GM12878 (cell line): ENCODE data around the gene ABCC1. TPM values are rescaled to one million over a fixed set of nuclear protein-coding genes. Genes with fewer than 3 reads are reported as not detected.

Source experiments
- ATAC-seq: fragments of 200-7000 bp; cut with Tn5 transposase; 3 replicates; pipeline ENCODE4 v1.9.1; 2020; ENCODE audit warnings: mild to moderate bottlenecking, moderate library complexity
- BruUV-seq: library from RNA; stranded (reverse); fragments of 400-500 nt; replicated peaks from 2 replicates; lab custom pipeline; 2021; lab: Mats Ljungman, UMichigan
- CTCF ChIA-PET: fragments of 300-600 bp; sonication (Branson Sonifier 250); formaldehyde crosslinking; extraction: SDS; loops from one replicate; lab custom pipeline; 2021; ENCODE audit warnings: inconsistent platforms; lab: Yijun Ruan, JAX
- POLR2A ChIA-PET: fragments of 350-600 bp; formaldehyde crosslinking; extraction: SDS; loops from one replicate; lab custom pipeline; 2021; ENCODE audit warnings: inconsistent platforms; lab: Charles Lee
- RAD21 ChIA-PET: fragments of 300-600 bp; sonication (Branson Sonifier 250); formaldehyde crosslinking; loops from one replicate; lab custom pipeline; 2023; ENCODE audit warnings: antibody characterized with exemption; ENCODE audit not compliant: unreplicated experiment; lab: Charles Lee
- SMC1A ChIA-PET: fragments of 300-600 bp; sonication (Branson Sonifier 250); formaldehyde crosslinking; loops from one replicate; lab custom pipeline; 2023; ENCODE audit not compliant: unreplicated experiment, uncharacterized antibody; lab: Charles Lee
- DNase-seq: peaks from one replicate; pipeline ENCODE4 v3.0.0-alpha.2; 2011; ENCODE audit warnings: low read depth, low spot score
- FAIRE-seq: peaks from 3 replicates; lab custom pipeline; 2011; peaks lifted over from hg19 to GRCh38; lab: Jason Lieb, UNC
- H2AFZ ChIP-seq: 2 replicates; pipeline ENCODE4 v1.6.0; 2011; ENCODE audit warnings: low read depth, low read length, control low read depth; ENCODE audit not compliant: control insufficient read depth
- H3K27ac ChIP-seq: 2 replicates; pipeline ENCODE4 v1.5.1; 2011; ENCODE audit warnings: control low read depth; ENCODE audit not compliant: control insufficient read depth, insufficient read depth
- H3K27me3 ChIP-seq, 2 experiments: replicated peaks in 1 of 2; 2 replicates each; pipeline versions ENCODE4 v1.6.0 to v1.6.1; 2011; ENCODE audit warnings: low read length in 1 of 2; ENCODE audit not compliant: control insufficient read depth in 2 of 2, insufficient read depth in 2 of 2
- H3K36me3 ChIP-seq, 2 experiments: 2 replicates each; pipeline ENCODE4 v1.5.1; 2011; ENCODE audit warnings: low read length in 1 of 2; ENCODE audit not compliant: control insufficient read depth in 2 of 2, insufficient read depth in 2 of 2
- H3K4me1 ChIP-seq: 2 replicates; pipeline ENCODE4 v1.6.1; 2011; ENCODE audit warnings: mild to moderate bottlenecking, low read length, moderate library complexity, mixed read lengths; ENCODE audit not compliant: control insufficient read depth, insufficient read depth
- H3K4me2 ChIP-seq: 2 replicates; pipeline ENCODE4 v1.6.0; 2011; ENCODE audit warnings: control low read depth; ENCODE audit not compliant: control insufficient read depth, insufficient read depth
- H3K4me3 ChIP-seq: fragments of 200-600 bp; sonication (generic); 2 replicates; pipeline ENCODE4 v1.5.1; 2016
- H3K79me2 ChIP-seq: 2 replicates; pipeline ENCODE4 v1.6.0; 2011; ENCODE audit warnings: low read length; ENCODE audit not compliant: control insufficient read depth, insufficient read depth
- H3K9ac ChIP-seq: 2 replicates; pipeline ENCODE4 v1.8.0; 2011; ENCODE audit warnings: low read length, control low read depth, mixed read lengths; ENCODE audit not compliant: control insufficient read depth, insufficient read depth
- H3K9me3 ChIP-seq: replicated peaks from 3 replicates; pipeline ENCODE4 v1.5.1; 2011; ENCODE audit warnings: mild to moderate bottlenecking, low read length; ENCODE audit not compliant: control insufficient read depth, insufficient read depth
- H4K20me1 ChIP-seq: 2 replicates; pipeline ENCODE4 v1.6.0; 2011; ENCODE audit not compliant: control insufficient read depth, insufficient read depth
- GABPA ChIP-seq: IDR thresholded peaks from 2 replicates; pipeline ENCODE4 v1.6.1; 2014; ENCODE audit warnings: antibody characterized with exemption, low read depth, mild to moderate bottlenecking, inconsistent platforms
- KAT2A ChIP-seq: conservative IDR thresholded peaks from 2 replicates; pipeline ENCODE4 v1.6.1; 2011; ENCODE audit warnings: low read depth, low read length; ENCODE audit not compliant: control insufficient read depth
- KDM1A ChIP-seq: fragments of 200-600 bp; sonication (generic); IDR thresholded peaks from 2 replicates; pipeline ENCODE4 v1.6.1; 2016; ENCODE audit warnings: borderline replicate concordance
- MEF2A ChIP-seq: IDR thresholded peaks from 2 replicates; pipeline ENCODE4 v1.6.1; 2011; ENCODE audit warnings: low read depth, mild to moderate bottlenecking, low read length, moderate library complexity; ENCODE audit not compliant: insufficient read depth
- POLR2A ChIP-seq: IDR thresholded peaks from 2 replicates; pipeline ENCODE4 v1.6.1; 2011; ENCODE audit warnings: low read depth, mild to moderate bottlenecking, low read length
- SREBF2 ChIP-seq: IDR thresholded peaks from 2 replicates; pipeline ENCODE4 v1.6.1; 2012; ENCODE audit warnings: mild to moderate bottlenecking, low read length
- WRNIP1 ChIP-seq: IDR thresholded peaks from 2 replicates; pipeline ENCODE4 v1.6.1; 2011; ENCODE audit warnings: low read depth, low read length, improper control_type of control experiment, borderline replicate concordance
- ZNF217 ChIP-seq: fragments of 450-650 bp; IDR thresholded peaks from 2 replicates; pipeline ENCODE4 v1.6.1; 2017; ENCODE audit warnings: antibody characterized with exemption, mild to moderate bottlenecking
- WGBS: methylation state at CpG from one replicate; pipeline ENCODE4 v1.1.6; 2016; ENCODE audit warnings: low lambda C conversion rate; ENCODE audit not compliant: insufficient replicate concordance, insufficient coverage; ENCODE audit errors: missing lambda C conversion rate; 5-methylcytosine and 5-hydroxymethylcytosine counted together
- in situ Hi-C: fragments of 300-500 bp; cut with MboI; formaldehyde crosslinking; loops from 9 replicates; pipeline ENCODE4 v1.14.3; 2018; ENCODE audit warnings: mixed read lengths
- intact Hi-C: fragments of 100-400 bp; cut with micrococcal nuclease; formaldehyde crosslinking; loops from one replicate; pipeline ENCODE4 v1.14.2; 2022; ENCODE audit not compliant: unreplicated experiment
- polyA plus RNA-seq, 11 experiments: library from polyadenylated mRNA; depleted of rRNA in 4 of 11; unstranded in 6 of 11; stranded (reverse) in 5 of 11; fragments of >200 nt; fragmentation: Nextera tagmentation in 4 of 11; fragmentation: Illumina TruSeq in 1 of 11; extraction: Ambion mirVana in 4 of 11; extraction: Trizol in 1 of 11; gene quantifications; 1 replicate in 1 of 11; 2 replicates in 10 of 11; pipeline versions ENCODE4 v1.2.1 to v1.2.3, GENCODE V29; 2011 to 2016; ENCODE audit warnings: inconsistent platforms in 2 of 11, missing spikeins in 2 of 11, low read depth in 1 of 11
- total RNA-seq, 4 experiments: library from RNA; depleted of rRNA in 3 of 4; stranded (reverse); fragments of >200 nt in 3 of 4; fragmentation: Illumina TruSeq in 1 of 4; extraction: Trizol in 1 of 4; gene quantifications; 2 replicates each; pipeline versions ENCODE4 v1.2.1 to v1.2.3, GENCODE V29; 2013 to 2021
- TF ChIP-seq, protein P1 (sequence below): IDR thresholded peaks from 2 replicates; pipeline ENCODE4 v1.6.1; 2012; ENCODE audit warnings: mild to moderate bottlenecking, low read depth, low read length
- TF ChIP-seq, protein P2 (sequence below): IDR thresholded peaks from 2 replicates; pipeline ENCODE4 v1.6.1; 2011; ENCODE audit warnings: borderline replicate concordance, low read depth, mild to moderate bottlenecking, moderate library complexity, low read length; ENCODE audit not compliant: insufficient read depth, poor library complexity, severe bottlenecking
- TF ChIP-seq, protein P3 (sequence below), 3 experiments: IDR thresholded peaks in 2 of 3; conservative IDR thresholded peaks in 1 of 3; 2 replicates each; pipeline ENCODE4 v1.5.1; 2011; ENCODE audit warnings: low read depth in 3 of 3, low read length in 3 of 3, mild to moderate bottlenecking in 3 of 3, control low read depth in 2 of 3, moderate library complexity in 2 of 3, inconsistent platforms in 1 of 3, mixed read lengths in 1 of 3; ENCODE audit not compliant: control insufficient read depth in 2 of 3, insufficient read depth in 1 of 3; ENCODE audit errors: extremely low read depth in 1 of 3

ABCC1 gene
- total and polyA plus RNA-seq, 10 of the 15 experiments (the other 5 are each of a cell fraction or from before 2014, with no cell fraction given): 3.2 to 44.6 (median 14.5) TPM

DNA sequence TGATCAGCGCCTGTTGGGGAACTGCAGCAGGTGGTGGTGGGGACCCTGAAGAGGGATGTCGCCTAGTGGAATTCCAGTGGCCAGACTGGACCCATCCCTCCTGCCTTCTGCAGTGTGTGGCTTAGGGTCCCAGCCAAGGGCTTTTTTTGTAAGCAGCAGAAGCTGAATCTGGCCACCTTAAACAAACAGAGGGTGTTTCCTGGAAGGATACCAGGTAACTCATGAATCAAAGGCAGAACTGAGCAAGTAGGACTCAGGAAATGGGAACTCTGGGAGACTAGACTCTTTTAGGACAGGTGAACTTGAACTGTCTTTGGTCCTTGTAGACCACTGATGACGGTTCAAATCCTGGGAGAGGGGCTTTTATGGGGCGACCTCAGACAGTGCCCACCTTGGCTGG lies 149.9 kb downstream of the ABCC1 start (continued):
- TF ChIP-seq, protein P1, sequence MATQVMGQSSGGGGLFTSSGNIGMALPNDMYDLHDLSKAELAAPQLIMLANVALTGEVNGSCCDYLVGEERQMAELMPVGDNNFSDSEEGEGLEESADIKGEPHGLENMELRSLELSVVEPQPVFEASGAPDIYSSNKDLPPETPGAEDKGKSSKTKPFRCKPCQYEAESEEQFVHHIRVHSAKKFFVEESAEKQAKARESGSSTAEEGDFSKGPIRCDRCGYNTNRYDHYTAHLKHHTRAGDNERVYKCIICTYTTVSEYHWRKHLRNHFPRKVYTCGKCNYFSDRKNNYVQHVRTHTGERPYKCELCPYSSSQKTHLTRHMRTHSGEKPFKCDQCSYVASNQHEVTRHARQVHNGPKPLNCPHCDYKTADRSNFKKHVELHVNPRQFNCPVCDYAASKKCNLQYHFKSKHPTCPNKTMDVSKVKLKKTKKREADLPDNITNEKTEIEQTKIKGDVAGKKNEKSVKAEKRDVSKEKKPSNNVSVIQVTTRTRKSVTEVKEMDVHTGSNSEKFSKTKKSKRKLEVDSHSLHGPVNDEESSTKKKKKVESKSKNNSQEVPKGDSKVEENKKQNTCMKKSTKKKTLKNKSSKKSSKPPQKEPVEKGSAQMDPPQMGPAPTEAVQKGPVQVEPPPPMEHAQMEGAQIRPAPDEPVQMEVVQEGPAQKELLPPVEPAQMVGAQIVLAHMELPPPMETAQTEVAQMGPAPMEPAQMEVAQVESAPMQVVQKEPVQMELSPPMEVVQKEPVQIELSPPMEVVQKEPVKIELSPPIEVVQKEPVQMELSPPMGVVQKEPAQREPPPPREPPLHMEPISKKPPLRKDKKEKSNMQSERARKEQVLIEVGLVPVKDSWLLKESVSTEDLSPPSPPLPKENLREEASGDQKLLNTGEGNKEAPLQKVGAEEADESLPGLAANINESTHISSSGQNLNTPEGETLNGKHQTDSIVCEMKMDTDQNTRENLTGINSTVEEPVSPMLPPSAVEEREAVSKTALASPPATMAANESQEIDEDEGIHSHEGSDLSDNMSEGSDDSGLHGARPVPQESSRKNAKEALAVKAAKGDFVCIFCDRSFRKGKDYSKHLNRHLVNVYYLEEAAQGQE: no peak
- TF ChIP-seq, protein P2, sequence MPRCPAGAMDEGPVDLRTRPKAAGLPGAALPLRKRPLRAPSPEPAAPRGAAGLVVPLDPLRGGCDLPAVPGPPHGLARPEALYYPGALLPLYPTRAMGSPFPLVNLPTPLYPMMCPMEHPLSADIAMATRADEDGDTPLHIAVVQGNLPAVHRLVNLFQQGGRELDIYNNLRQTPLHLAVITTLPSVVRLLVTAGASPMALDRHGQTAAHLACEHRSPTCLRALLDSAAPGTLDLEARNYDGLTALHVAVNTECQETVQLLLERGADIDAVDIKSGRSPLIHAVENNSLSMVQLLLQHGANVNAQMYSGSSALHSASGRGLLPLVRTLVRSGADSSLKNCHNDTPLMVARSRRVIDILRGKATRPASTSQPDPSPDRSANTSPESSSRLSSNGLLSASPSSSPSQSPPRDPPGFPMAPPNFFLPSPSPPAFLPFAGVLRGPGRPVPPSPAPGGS: no peak
- no peak for TF ChIP-seq KDM1A
- no peak for TF ChIP-seq KAT2A

DNA sequence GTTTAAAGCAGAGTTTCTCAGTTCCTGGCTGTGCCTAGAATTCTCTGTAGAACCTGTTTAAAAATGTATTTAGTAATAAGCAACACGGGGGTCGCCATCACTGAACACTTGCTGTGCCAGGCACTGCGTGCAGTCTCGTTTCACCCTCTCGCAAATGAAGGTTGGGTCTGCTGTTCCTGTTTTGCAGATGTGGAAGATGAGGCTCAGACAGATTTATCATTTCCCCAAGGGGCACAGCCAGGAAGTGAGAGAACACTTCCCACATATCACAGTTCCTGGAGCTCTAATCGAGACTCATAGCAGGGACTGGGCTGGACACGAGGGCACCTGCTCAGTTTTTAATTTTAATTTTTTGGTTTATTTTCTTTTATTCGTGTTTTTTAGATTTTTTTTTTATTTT lies 151.2 kb downstream of the ABCC1 start:
- Histone ChIP-seq H3K27ac (no peak overlapping the region), H3K4me3 (no peak overlapping the region), H2AFZ (no peak overlapping the region), H3K79me2 (no peaks in the 10 kb centered on the region), H3K9ac (no peak overlapping the region), H3K4me1 (no peaks in the 10 kb centered on the region), H4K20me1 (no peaks in the 10 kb centered on the region), H3K9me3 (no peaks in the 10 kb centered on the region; the same call in 2 of the 3 replicates), H3K27me3 (no peaks in the 10 kb centered on the region), H3K36me3 (peaks cover 27 to 32% of the 10 kb centered on the region in 2 experiments), H3K4me2 (no peak overlapping the region)
- ChIA-PET POLR2A (interaction anchor here (0.6 kb wide), 1 partner anchor 198 kb away, joined by 4 read pairs; no protein-coding TSS in a partner anchor), CTCF (no interaction called here), RAD21 (no interaction called here), SMC1A (interaction anchor here (1.5 kb wide), 1 partner anchor 12 kb away, joined by 4 read pairs; no protein-coding TSS in a partner anchor)
- BruUV-seq: no TSS peak
- 27% methylated on average over 8 of the region's 8 CpGs for WGBS
- no peak for FAIRE-seq
- in situ Hi-C loops: no loop called here
- intact Hi-C loops: no loop called here
- no peak for ATAC-seq
- no peak for TF ChIP-seq POLR2A
- no peak for TF ChIP-seq MEF2A
- TF ChIP-seq ZNF217: no peak
- TF ChIP-seq SREBF2: no peak
- TF ChIP-seq, protein P3, sequence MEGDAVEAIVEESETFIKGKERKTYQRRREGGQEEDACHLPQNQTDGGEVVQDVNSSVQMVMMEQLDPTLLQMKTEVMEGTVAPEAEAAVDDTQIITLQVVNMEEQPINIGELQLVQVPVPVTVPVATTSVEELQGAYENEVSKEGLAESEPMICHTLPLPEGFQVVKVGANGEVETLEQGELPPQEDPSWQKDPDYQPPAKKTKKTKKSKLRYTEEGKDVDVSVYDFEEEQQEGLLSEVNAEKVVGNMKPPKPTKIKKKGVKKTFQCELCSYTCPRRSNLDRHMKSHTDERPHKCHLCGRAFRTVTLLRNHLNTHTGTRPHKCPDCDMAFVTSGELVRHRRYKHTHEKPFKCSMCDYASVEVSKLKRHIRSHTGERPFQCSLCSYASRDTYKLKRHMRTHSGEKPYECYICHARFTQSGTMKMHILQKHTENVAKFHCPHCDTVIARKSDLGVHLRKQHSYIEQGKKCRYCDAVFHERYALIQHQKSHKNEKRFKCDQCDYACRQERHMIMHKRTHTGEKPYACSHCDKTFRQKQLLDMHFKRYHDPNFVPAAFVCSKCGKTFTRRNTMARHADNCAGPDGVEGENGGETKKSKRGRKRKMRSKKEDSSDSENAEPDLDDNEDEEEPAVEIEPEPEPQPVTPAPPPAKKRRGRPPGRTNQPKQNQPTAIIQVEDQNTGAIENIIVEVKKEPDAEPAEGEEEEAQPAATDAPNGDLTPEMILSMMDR (IDR thresholded peaks at IDR 0.05 in 2 of 3, conservative IDR thresholded peaks at IDR 0.05 in 1 of 3; ENCODE audit: control insufficient read depth in 2 of 3, extremely low read depth in 1 of 3, insufficient read depth in 1 of 3, low read depth in 3 of 3, low read length in 3 of 3): no peak
- no peak for TF ChIP-seq GABPA
- TF ChIP-seq WRNIP1: no peak
- no peak for DNase-seq
